ENCODE data around the gene POU2F3. TPM values are rescaled to one million over a fixed set of nuclear protein-coding genes. Genes with fewer than 3 reads are reported as not detected.

The POU2F3 gene
- total and polyA plus RNA-seq, 2 of the 13 experiments (the other 11 are each of a cell fraction or from before 2014, with no cell fraction given): not detected

DNA sequence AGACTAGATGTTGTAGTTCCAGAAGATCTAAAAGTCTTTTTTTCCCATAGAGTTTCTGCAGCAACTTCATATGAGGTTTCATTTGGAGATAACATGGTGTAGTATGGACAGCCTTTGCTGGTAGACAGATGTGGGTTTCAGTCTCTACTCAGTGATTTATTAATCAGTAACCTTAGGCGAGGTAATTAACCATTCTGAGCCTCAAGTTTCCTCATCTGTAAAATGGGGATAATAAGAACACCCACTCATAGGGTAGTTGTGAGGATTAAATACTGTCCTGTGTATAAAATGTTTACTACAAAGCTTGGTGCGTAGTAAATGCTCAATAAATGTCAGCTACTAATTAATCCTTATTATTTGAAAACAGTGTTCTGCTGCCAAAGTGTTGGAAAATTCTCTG is 16.8 kb downstream of the POU2F3 start:
- intact Hi-C loops (cut with micrococcal nuclease; ENCODE audit: unreplicated experiment) (no loop called here), in situ Hi-C loops (cut with HindIII; ENCODE audit: extremely low pct_ligation_motif_present, low pct_unique_long_range_greater_than_20kb) (no loop called here)
- FAIRE-seq (no peak), DNase-seq (ENCODE audit: low spot score) (no peak), ATAC-seq (no peak)
- Histone ChIP-seq H4K20me1 (ENCODE audit: insufficient read depth, low read length) (no peaks in the 10 kb centered on the region), H3K27me3 (ENCODE audit: control insufficient read depth in 1 of 2, insufficient read depth in 2 of 2, low read length in 2 of 2) (peaks cover 4 to 78% of the 10 kb centered on the region in 2 experiments), H3K27ac (ENCODE audit: extremely low read length, insufficient read depth, low read length) (no peak overlapping the region), H3K4me2 (ENCODE audit: low read depth, low read length) (no peak overlapping the region), H3K4me3 (replicated peaks in 1 of 3; ENCODE audit: insufficient read depth in 1 of 3, low read depth in 2 of 3, low read length in 3 of 3) (no peak overlapping the region), H2AFZ (ENCODE audit: low read length) (no peak overlapping the region), H3K79me2 (ENCODE audit: insufficient read depth, low read length) (no peaks in the 10 kb centered on the region), H3K36me3 (replicated peaks in 1 of 2; ENCODE audit: control insufficient read depth in 1 of 2, insufficient read depth in 2 of 2, low read length in 2 of 2) (no peaks in the 10 kb centered on the region), H3K9ac (ENCODE audit: insufficient read depth, low read depth, low read length) (no peak overlapping the region), H3K4me1 (ENCODE audit: insufficient read depth, low read length) (no peaks in the 10 kb centered on the region), H3K9me3 (ENCODE audit: low read length) (no peaks in the 10 kb centered on the region)
- no TSS peak for BruUV-seq (replicated peaks)
- CTCF ChIA-PET (ENCODE audit: low intra/inter-chr PET ratio, low total read pairs): no interaction called here
- no peak for TF ChIP-seq HOXA5 (CRISPR knock-in tag; IDR thresholded peaks at IDR 0.05)
- TF ChIP-seq NR2C2 (CRISPR knock-in tag; IDR thresholded peaks at IDR 0.05; ENCODE audit: borderline replicate concordance): no peak
- no peak for TF ChIP-seq ZBTB8A (CRISPR knock-in tag; IDR thresholded peaks at IDR 0.05; ENCODE audit: borderline replicate concordance, low read depth)
- TF ChIP-seq SMAD3 (CRISPR knock-in tag; IDR thresholded peaks at IDR 0.05): no peak
- TF ChIP-seq NFRKB (IDR thresholded peaks at IDR 0.05): no peak
- no peak for TF ChIP-seq NCOR1 (IDR thresholded peaks at IDR 0.05; ENCODE audit: borderline replicate concordance, low read length)
- TF ChIP-seq ZMYM2 (CRISPR knock-in tag; IDR thresholded peaks at IDR 0.05): no peak
- TF ChIP-seq, protein P1, sequence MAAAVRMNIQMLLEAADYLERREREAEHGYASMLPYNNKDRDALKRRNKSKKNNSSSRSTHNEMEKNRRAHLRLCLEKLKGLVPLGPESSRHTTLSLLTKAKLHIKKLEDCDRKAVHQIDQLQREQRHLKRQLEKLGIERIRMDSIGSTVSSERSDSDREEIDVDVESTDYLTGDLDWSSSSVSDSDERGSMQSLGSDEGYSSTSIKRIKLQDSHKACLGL (CRISPR knock-in tag; IDR thresholded peaks at IDR 0.05): no peak
- TF ChIP-seq ZNF749 (CRISPR knock-in tag; IDR thresholded peaks at IDR 0.05; ENCODE audit: borderline replicate concordance): no peak
- TF ChIP-seq GTF2F1 (IDR thresholded peaks at IDR 0.05; ENCODE audit: low read length): no peak
- no peak for TF ChIP-seq ZNF598 (CRISPR knock-in tag; IDR thresholded peaks at IDR 0.05; ENCODE audit: borderline replicate concordance)
- no peak for TF ChIP-seq ZFP37 (CRISPR knock-in tag; IDR thresholded peaks at IDR 0.05; ENCODE audit: borderline replicate concordance)
- WGBS (ENCODE audit: low lambda C conversion rate): 29% methylated on average over 2 of the region's 2 CpGs
- POLR2A ChIA-PET: no interaction called here
